GM19455 (cell line): ENCODE measurements around the gene GOLGA7B.
A peak's percentile ranks its signal among the peaks of the same experiment; 100 is the strongest.

ENCODE experiments used
- ATAC-seq: cut with Tn5 transposase; IDR thresholded peaks from one replicate; pipeline ENCODE4 v1.9.1; 2021; ENCODE audit not compliant: unreplicated experiment

Gene GOLGA7B

DNA sequence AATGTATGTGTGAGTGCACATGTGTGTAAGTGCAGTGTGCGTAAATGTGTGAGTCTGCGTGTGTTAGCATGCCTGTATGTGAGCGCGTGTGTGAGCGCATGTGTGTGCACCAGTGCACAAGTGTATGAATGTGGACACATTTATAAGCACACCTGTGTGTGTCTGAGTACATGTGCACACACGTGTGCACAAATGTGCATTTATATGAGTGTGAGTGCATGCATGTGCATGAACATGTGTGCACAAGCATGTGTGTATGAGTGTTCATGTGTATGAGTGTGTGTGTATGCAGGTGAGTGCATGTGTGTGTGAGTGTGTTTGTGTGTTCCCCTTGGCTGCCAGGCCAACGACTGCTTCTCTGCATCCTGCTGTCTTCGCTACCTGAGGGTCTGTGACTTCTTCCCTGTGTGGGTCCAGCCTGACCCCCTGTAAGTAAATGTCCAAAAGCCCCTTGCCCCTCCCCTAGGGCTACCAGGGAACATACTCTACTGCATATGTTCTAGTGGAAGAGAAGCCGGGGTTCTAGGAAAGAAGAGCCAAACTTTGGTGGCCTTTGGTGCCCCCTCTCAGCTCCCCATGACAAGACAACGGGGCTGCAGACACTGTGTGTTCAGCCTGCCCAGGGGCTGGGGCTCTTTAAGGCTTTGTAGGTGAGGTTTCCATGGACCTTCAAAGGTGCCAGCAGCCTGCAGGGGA is 17.0 kb downstream of the GOLGA7B start:
- ATAC-seq = no peak

- no peak for ATAC-seq
Observed at GRCh38 chr10:97867220-97867800, 17.7 kb downstream of the GOLGA7B start.

GRCh38 chr10:97868134-97868685 is 18.6 kb downstream of the GOLGA7B start:
- no peak for ATAC-seq

DNA sequence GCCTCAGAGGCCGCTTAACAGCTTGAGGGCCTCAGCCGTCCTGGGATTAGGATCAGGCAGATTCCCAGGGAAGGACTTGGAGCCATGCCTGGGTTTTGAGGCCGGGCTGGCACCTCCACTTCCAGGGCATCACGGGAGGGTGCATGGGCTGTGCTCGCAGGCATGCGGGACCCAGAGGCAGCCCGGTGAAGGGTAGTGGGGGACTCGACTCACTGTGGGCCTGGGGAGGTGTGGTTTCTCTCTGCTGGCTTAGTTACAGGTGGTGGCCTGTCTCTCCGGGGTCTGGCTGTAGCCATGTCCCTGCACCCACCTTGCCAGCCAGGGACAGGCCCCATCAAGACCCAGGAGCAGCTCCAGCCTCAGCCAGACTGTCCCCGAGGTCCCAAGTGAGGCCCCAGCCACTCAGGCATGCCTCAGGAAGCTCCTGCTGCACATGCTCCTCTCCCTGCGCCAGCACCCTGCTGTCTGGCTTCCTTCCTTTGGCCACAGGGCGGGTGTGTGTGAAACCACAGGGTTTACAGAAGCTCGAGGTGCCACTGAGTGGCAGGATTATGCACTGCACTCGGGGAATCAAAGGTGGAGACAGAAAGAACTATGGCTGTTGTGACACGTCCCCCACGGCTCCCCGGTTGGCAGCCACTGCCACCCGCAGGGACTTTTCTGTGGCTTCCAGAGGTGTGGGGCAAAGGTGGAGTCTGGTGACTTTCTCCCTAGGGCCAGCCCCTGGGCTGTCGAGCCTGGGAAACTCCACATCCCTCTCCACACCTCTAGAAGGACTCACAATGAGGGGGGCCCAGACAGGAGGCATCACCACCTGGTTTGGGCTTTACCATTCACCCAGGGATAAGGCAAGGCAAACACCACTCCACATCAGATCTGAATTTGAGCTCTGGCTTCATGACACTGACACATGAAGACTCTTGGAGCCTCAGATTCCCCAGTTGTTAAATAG is 19.7 kb downstream of the GOLGA7B start:
- peak; percentile 93 for ATAC-seq

- no peak for ATAC-seq
Observed at GRCh38 chr10:97870990-97871389, 21.3 kb downstream of the GOLGA7B start.

DNA sequence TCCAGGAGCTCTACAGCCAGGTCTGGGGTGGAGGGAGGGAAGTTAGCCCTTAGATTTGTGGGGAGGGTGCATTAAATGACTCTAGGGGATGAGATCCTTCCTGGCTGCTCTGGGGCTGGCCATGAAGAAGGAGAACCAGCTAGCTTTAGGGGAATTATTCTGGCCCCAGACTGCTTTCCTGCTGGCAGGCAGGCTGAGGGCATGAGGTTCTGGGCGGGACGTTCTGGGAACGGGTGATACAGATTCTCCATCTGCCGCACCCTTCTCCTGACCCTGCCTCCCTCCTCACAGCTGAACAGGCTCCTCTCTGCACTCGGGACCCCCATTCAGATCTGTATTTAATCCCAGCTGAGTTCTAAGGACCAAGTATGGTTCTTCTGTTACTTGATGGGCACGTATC is 23.9 kb downstream of the GOLGA7B start:
- ATAC-seq = no peak

GRCh38 chr10:97874332-97874731 is 24.7 kb downstream of the GOLGA7B start:
- no peak for ATAC-seq

- ATAC-seq = no peak
Observed at GRCh38 chr10:97875391-97875790, 25.7 kb downstream of the GOLGA7B start.

DNA sequence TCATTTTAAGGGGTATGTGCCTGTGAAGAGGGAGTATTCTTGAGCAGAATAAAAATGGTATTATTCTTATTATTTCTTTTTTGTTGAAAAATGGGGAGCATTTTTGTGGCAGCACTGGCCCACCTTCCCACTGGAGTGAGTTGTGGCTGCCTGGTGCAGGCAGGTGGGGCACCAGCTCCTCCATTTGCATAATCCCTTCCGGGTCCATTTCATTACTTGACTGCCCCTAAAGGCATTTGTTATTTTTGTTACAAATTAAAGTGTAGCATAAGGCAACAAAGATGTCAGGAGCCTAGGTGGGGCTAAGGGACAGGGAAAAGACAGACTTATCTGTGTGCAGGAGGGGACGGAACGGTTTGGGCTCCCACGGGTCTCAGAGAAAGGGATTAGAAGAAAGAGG is 26.8 kb downstream of the GOLGA7B start:
- ATAC-seq = no peak

GRCh38 chr10:97879241-97879640 is 29.6 kb downstream of the GOLGA7B start:
- no peak for ATAC-seq

GRCh38 chr10:97880109-97880508 is 30.5 kb downstream of the GOLGA7B start:
- no peak for ATAC-seq

- ATAC-seq = no peak
Observed at GRCh38 chr10:97882142-97883091, 32.8 kb downstream of the GOLGA7B start.

- ATAC-seq = no peak
Observed at GRCh38 chr10:97883092-97883485, 33.4 kb downstream of the GOLGA7B start.

DNA sequence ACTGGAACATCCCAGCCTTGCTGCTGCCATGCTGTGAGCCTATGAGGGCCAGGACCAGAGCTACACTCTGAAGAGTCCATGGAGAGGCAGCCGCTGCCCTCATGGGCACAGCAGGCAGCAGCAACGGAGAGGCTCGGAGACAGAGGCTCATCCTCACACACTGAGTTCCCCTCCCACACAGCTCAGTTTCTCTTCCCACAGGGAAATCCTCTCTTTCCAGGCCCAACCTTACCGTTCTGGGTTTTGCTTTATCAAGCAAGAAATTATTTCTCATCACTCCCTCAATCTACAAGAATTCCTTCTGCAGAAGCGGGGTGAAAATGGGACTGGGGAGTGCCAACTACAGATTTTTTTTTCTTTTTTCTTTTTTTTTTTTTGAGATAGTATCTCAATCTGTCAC is 36.6 kb downstream of the GOLGA7B start:
- no peak for ATAC-seq

- ATAC-seq = no peak
Observed at GRCh38 chr10:97887399-97887798, 37.8 kb downstream of the GOLGA7B start.

DNA sequence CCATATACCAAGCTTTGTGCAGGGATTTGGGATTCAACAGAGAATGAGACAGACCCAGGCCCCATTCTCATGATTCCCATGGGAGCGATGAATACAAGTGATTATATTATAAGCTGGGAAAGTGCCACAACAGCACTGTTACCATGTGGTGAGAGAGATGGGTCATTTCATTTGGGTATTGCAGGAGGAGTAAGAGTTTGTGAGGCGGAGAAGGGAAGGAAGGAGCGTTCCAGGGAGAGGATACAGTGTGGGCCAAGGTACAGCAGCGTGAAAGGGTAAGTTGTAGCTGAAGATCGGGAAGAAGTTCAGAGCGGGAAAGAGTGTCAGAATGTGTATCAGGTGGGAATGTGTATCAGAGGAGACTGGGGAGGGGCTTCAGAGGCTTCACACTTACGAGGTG is 38.5 kb downstream of the GOLGA7B start:
- ATAC-seq = no peak

DNA sequence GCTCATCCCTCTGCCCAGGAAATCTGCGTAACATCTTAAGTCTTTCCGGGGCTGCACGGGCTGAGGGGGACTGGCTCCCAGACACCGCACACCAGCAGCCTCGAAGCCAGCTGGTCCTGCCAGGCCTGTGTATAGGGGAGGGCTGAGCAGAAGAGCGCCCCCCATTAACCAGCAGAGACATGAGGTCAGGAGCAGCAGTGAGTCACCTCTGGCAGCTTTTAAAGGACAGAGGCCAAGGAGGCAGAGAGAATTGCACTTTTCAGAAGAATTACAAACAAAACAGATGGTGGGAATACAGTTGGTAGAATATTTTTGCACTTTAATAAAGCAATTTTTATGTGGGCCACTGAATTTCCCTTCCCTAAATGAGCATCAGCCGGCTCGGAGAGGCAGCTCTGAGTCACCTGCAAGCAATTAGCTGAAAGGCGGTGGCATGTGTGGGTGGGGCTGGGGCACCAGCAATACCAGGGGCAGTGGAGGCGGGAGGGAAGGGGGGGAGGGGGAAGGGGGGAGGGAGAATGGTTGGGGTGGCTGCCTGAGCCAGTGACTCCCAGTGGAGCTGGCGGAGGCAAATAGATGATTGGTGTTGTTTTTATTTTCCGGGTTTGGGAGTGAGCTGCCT is 39.1 kb downstream of the GOLGA7B start:
- no peak for ATAC-seq

- ATAC-seq = no peak
Observed at GRCh38 chr10:97889461-97890265, 40.0 kb downstream of the GOLGA7B start.

DNA sequence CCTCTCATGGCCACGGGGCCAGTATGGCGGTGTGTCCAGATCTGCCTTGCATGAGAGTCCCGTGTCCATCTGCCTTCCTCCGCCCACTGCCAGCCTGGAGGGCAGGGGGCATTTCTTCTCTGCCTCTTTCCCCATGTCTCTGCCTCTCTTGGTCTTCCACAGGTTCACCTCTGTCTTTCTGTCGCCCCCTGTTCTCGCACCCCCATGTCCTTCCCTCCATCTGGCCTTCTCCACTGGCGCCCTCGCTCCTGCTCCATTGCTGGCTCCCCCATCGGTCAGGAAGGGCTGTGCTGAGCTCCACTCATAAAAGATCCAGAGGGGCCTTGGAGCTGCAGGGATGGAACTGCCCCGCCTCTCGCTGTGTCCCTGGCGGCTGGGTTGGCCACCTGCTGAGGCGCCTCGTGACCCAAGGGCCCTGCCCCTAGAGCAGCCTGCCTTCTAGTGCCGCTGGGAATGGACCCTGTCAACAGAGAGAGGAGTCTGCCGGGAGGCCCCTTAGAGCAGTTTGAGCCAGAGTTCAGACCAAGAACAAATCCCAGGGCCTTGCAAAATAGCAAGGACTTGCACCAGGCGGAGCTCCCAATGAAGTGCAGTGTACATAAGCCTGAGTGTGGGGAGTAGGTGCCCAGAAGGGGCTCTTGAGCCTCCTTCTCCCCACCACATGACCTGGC is 42.0 kb downstream of the GOLGA7B start:
- no peak for ATAC-seq
